Peyer's patch (tissue), 4 donors: ENCODE data around the gene ALDOB. TPM values are rescaled to one million over a fixed set of nuclear protein-coding genes. Genes with fewer than 3 reads are reported as not detected.

Experiments
- DNase-seq, 3 donors: peaks; one replicate each; pipeline ENCODE4 v3.0.0-alpha.2; 2017 to 2019
- H3K27ac ChIP-seq, 4 donors: fragments of 200-600 bp; sonication (generic); one replicate each; pipeline ENCODE4 v1.5.1; 2016 to 2019
- H3K27me3 ChIP-seq, 2 donors: fragments of 200-600 bp; sonication (generic); one replicate each; pipeline ENCODE4 v1.5.1; 2019
- H3K36me3 ChIP-seq, 3 donors: fragments of 200-600 bp; sonication (generic); one replicate each; pipeline ENCODE4 v1.5.1; 2016 to 2019
- H3K4me1 ChIP-seq, 4 donors: fragments of 200-600 bp; sonication (generic); one replicate each; pipeline ENCODE4 v1.5.1; 2016 to 2019
- H3K4me3 ChIP-seq, 4 donors: fragments of 200-600 bp; sonication (generic); 1 replicate in 3 of 4; 2 replicates in 1 of 4; pipeline ENCODE4 v1.5.1; 2016 to 2019; ENCODE audit warnings: mild to moderate bottlenecking in 1 of 4
- H3K9me3 ChIP-seq, 4 donors: fragments of 200-600 bp; sonication (generic); one replicate each; pipeline ENCODE4 v1.5.1; 2016 to 2019; ENCODE audit warnings: mild to moderate bottlenecking in 1 of 4
- POLR2A ChIP-seq, 2 donors: fragments of 450-650 bp; IDR thresholded peaks; one replicate each; pipeline ENCODE4 v1.5.1; 2017; ENCODE audit warnings: antibody characterized with exemption in 2 of 2, mild to moderate bottlenecking in 2 of 2, moderate library complexity in 2 of 2
- total RNA-seq, 4 donors: library from RNA; depleted of rRNA; stranded (reverse); fragments of >200 nt; gene quantifications; one replicate each; pipeline ENCODE4 v1.1.0, GENCODE V29; 2016
- TF ChIP-seq, protein P1 (sequence below), 6 experiments: fragments of 450-650 bp in 4 of 6; fragments of 200-600 bp in 2 of 6; sonication (generic) in 1 of 6; IDR thresholded peaks; one replicate each; pipeline ENCODE4 v1.5.1; 2017 to 2019; ENCODE audit warnings: antibody characterized with exemption in 6 of 6, mild to moderate bottlenecking in 3 of 6, moderate library complexity in 1 of 6

The ALDOB gene
- total RNA-seq, 4 donors from 2014 or later = 852 to 11,538 (median 10,067) TPM

DNA sequence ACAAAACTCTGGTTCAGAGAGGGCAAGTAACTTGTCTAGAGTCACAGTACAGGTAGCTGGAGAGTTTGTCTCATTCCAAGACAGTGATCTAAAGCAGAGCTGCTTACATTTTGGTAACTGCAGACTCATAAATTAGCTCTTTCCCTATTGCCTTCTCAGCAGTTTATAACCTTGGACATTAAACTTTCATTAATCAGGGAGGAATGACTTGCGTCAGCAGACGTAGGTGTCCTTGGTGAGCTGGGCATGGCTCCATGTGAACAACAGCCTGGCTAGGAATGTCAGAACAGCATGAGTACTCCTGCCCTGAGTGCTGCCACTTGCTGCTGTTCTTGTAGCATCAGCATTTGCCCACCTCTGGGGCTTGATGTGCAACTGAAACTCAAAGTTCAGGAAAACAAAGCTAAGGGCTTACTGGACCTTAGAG, 2.2 kb upstream of the ALDOB start:
- Histone ChIP-seq H3K27me3 (no peaks in the 10 kb centered on the region), H3K9me3 (no peaks in the 10 kb centered on the region), H3K27ac (peak overlapping the region in 3 of 4 donors; percentile 49 to 92 (median 90)), H3K4me1 (peaks cover 0 to 6% (median 0%) of the 10 kb centered on the region in 4 donors), H3K36me3 (peaks cover 0 to 12% (median 0%) of the 10 kb centered on the region in 3 donors), H3K4me3 (peak overlapping the region in 1 of 4 donors; percentile 28)
- TF ChIP-seq POLR2A (IDR thresholded peaks at IDR 0.05) = peak; percentile 49 to 93
- TF ChIP-seq, protein P1, sequence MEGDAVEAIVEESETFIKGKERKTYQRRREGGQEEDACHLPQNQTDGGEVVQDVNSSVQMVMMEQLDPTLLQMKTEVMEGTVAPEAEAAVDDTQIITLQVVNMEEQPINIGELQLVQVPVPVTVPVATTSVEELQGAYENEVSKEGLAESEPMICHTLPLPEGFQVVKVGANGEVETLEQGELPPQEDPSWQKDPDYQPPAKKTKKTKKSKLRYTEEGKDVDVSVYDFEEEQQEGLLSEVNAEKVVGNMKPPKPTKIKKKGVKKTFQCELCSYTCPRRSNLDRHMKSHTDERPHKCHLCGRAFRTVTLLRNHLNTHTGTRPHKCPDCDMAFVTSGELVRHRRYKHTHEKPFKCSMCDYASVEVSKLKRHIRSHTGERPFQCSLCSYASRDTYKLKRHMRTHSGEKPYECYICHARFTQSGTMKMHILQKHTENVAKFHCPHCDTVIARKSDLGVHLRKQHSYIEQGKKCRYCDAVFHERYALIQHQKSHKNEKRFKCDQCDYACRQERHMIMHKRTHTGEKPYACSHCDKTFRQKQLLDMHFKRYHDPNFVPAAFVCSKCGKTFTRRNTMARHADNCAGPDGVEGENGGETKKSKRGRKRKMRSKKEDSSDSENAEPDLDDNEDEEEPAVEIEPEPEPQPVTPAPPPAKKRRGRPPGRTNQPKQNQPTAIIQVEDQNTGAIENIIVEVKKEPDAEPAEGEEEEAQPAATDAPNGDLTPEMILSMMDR (IDR thresholded peaks at IDR 0.05) = no peak
- peak in 2 of 3 donors; percentile 80 to 89 for DNase-seq

DNA sequence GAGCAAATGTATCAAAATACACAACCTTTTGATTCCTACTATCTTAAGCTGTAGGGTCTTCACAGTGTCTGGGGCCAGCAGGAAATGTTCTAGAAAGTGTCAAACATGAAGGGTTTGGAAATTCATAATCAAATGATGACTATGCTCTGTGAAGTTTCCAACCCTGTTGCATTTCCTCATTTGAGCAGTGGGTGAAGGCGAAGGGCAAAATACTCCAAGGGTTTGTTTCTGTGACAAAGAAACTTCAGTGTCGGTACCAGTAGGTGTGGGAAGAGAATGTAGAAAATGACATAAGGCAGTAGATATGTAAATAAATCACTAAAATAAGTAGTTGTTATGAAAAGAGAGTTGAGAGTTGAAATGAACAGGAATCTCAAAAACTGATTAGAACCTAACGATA, 576 bp downstream of the ALDOB start:
- peak overlapping the region in 3 of 4 donors; percentile 24 to 54 (median 52) for H3K4me3 ChIP-seq
- H3K27ac ChIP-seq = peak overlapping the region in 3 of 4 donors; percentile 63 to 90 (median 83)
- H3K27me3 ChIP-seq = no peaks in the 10 kb centered on the region
- TF ChIP-seq, protein P1 (IDR thresholded peaks at IDR 0.05) = no peak
- no peak for TF ChIP-seq POLR2A (IDR thresholded peaks at IDR 0.05)
- peaks cover 0 to 25% (median 0%) of the 10 kb centered on the region in 3 donors for H3K36me3 ChIP-seq
- peaks cover 0 to 4% (median 0%) of the 10 kb centered on the region in 4 donors for H3K4me1 ChIP-seq
- DNase-seq = no peak
- H3K9me3 ChIP-seq = no peaks in the 10 kb centered on the region

DNA sequence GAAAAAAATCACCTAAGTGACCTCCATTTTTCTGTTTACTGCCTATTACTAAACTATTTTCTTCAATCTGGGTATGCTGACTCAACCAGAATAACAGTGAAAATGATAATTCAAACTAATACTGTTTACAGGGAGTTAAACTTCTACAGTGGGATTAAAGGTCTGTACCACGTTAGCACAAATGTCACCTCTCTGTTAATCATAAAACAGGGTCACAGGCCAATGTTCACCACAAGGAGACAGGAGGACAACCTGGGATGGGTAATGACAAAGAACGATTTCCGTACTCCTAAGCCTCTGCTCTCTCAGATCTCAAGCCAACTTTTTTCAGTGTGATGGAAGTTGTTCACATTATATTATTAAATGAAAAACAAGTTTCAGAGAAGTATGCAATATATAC, 2.3 kb downstream of the ALDOB start:
- TF ChIP-seq, protein P1 (IDR thresholded peaks at IDR 0.05) = peak in 3 of 6 experiments; percentile 20 to 39 (median 29)
- TF ChIP-seq POLR2A (IDR thresholded peaks at IDR 0.05) = peak; percentile 22 to 81
- Histone ChIP-seq H3K4me3 (peak overlapping the region in 2 of 4 donors; percentile 52 to 54), H3K4me1 (peaks cover 0 to 3% (median 1%) of the 10 kb centered on the region in 4 donors), H3K36me3 (peaks cover 0 to 40% (median 0%) of the 10 kb centered on the region in 3 donors), H3K27ac (peak overlapping the region in 3 of 4 donors; percentile 63 to 90 (median 83)), H3K27me3 (no peaks in the 10 kb centered on the region), H3K9me3 (no peaks in the 10 kb centered on the region)
- DNase-seq = no peak

DNA sequence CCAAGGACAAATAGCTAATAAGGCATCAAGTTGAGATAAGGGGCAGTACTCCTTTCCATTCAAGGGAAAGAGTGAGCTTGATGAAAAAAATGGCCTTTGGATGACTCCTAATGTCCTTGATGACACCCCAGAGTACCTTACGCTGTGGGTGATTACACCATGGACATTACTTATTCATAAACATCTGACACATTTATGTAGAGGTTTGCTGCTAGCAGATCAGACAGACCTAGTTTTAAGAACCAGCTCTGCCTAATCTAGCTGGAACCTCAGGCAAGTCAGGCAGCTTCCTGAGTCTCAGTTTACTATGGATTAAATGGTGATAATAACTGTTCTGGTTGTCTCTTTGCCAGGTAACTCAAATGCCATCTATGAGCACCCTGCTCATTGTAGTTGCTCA, 2.8 kb downstream of the ALDOB start:
- Histone ChIP-seq H3K9me3 (no peaks in the 10 kb centered on the region), H3K36me3 (peaks cover 0 to 45% (median 0%) of the 10 kb centered on the region in 3 donors), H3K4me3 (peak overlapping the region in 2 of 4 donors; percentile 52 to 54), H3K27ac (peak overlapping the region in 3 of 4 donors; percentile 63 to 90 (median 83)), H3K27me3 (no peaks in the 10 kb centered on the region), H3K4me1 (peaks cover 0 to 3% (median 0%) of the 10 kb centered on the region in 4 donors)
- DNase-seq = no peak
- TF ChIP-seq, protein P1 (IDR thresholded peaks at IDR 0.05) = no peak
- TF ChIP-seq POLR2A (IDR thresholded peaks at IDR 0.05) = peak in 1 of 2 donors; percentile 34

DNA sequence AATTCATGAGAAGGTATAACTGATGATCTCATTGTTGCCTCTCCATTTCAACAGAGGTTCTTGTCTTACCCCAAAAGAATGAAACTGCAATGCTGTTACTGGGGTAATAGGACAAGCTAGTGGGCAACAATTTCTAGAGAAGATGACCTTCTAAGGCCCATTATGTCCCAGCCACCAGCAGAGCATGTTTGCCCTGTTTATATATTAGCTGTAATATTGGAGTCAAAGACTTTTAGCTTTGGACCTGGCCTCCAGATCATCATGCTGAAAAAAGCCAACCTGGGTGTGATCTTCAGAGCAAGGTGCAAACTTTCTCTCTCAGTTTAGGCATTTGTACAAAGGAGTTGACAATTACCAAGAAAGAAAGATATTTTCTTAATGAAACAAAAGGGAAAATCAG, 3.4 kb downstream of the ALDOB start:
- peaks cover 0 to 49% (median 0%) of the 10 kb centered on the region in 3 donors for H3K36me3 ChIP-seq
- no peaks in the 10 kb centered on the region for H3K27me3 ChIP-seq
- H3K4me3 ChIP-seq = peak overlapping the region in 2 of 4 donors; percentile 52 to 54
- H3K27ac ChIP-seq = peak overlapping the region in 3 of 4 donors; percentile 63 to 90 (median 83)
- H3K9me3 ChIP-seq = no peaks in the 10 kb centered on the region
- peaks cover 0 to 3% (median 0%) of the 10 kb centered on the region in 4 donors for H3K4me1 ChIP-seq
- TF ChIP-seq, protein P1 (IDR thresholded peaks at IDR 0.05) = no peak
- TF ChIP-seq POLR2A (IDR thresholded peaks at IDR 0.05) = no peak
- no peak for DNase-seq
